Embryonic facial prominence (tissue), 1 donor: ENCODE measurements around the gene KDM7A.
"Not testable (repeated sequence)": the region's sequence is repeated elsewhere in the genome, so short reads cannot be mapped to it uniquely, and the experiment has no call there.

Experiments
- DNase-seq: peaks from one replicate; pipeline ENCODE4 v3.0.0-alpha.2; 2016; ENCODE audit errors: extremely low spot score

The KDM7A gene

DNA sequence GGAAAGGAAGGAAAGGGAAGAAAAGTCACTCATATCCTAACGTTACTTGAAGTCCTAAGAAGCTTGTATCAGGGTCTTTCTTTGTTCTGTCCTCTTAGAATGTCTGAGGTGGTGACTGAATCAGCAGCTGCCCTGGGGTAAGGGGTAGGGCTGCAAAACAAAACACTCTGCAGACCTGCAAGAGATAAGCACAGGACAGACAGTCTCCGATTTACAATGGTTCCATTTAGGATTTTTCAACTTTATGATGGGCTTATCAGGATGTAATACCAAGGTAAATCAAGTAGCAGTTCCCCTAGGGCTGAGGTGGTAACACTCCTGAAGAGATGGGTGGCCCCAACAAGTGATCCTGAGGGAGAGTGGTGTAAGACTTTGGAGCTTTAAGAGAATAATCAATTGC is 16.5 kb downstream of the KDM7A start:
- no peak for DNase-seq

DNA sequence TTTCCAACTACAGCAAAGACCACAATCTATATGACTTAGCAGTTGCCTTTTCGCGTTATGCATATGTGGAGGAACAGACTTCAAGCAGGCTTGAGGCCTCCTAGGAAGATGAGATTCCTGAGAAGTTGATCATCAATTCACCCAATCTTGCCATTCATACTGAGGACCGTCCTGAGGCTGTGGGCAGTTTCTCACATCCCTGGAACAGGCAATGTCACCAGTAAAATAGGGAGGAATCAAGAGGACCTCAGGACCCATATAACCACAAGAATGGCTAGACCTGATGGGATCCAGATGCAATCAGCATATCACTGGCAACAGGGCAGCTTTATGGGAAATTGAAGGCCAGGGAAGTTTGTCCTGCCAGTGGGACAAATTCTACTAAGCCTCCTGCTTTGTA is 17.3 kb downstream of the KDM7A start:
- no peak for DNase-seq

DNA sequence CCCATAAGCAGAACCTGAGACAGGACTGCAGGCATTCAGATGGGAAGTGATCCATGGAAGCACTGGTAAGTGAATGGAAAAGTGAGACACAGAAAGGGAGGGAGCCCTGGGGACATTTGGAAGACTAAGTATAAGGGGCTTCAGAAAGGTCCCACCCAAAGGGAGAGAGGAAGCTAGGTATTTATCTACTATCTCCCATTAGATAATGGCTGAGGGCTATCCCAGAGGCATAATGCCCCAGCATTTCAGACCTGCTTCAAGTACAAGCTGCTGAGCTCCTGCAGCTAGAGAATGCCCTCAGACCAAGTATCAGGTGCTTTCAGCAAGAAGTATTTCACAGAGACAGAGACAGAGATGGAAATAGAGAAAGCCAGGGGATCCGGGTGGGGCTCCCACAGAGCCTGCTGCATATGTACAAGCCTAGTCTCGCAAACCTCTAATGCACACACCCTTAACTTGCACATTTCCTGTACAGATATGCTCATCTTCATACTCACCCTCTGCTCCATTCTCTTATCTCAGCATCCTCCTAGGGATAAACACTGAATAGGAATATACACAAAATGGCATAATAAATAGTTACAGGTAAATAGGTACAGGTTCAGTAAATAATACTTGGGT is 20.2 kb downstream of the KDM7A start:
- DNase-seq: no peak

DNA sequence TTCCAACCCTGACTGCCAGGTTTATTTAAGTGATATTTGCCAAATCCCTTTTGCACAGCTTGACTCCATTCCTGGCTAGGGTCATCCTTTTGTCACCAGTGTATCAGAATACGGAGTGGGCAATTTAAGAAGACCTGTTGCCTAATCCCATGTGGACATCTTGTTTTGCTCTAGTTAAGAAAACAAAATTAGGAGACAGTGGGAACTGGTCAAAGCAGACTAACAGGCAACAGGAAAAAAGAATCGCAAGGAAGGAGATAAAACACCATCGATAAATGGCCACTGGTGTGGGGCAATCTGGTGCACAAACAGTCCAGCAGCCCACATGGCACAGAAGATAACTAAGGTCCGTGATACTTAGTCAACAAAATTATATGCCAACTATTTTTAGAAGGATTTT is 21.4 kb downstream of the KDM7A start:
- DNase-seq: no peak

DNA sequence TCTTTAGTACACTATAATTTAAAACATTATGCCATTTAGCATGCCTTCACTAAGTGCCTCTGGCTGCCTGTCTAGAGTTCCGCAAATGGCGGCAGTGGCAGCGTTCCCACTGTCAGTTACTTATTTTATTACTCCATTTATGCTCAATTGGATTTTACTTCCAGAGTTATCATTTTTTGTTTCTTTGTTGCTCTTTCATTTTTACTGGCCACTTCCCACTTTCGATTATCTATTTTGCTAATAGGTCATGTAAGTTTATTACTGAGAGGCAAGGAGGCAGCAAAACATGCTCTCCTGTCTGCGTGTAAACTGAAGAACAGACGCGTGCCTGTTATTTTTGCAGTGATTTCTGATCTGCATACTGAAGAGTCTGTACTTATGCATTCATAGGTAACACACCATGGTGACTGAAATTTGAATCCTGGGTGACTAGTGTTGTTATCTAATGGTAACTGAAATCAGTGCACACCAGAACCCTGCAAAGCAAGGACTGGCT is 23.1 kb downstream of the KDM7A start:
- DNase-seq: no peak

DNA sequence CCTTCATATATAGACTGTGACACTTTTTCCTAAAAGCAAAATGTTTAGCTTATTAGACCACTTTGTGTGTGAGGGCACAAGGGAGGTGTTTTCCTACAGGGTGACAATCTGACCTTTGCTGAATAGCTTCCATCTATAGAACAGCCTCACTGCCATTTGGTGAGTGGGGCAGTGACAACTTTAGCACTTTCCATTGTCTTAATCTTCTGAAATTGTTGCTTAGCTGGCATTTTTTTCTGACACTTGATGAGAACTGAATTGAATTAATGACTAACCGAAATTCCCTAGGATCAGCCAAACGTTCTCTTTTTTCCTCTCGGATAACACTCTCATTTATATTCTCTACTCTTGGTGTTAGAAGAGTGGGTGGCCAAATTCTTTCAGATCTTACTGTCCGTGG is 30.2 kb downstream of the KDM7A start:
- DNase-seq: no peak

DNA sequence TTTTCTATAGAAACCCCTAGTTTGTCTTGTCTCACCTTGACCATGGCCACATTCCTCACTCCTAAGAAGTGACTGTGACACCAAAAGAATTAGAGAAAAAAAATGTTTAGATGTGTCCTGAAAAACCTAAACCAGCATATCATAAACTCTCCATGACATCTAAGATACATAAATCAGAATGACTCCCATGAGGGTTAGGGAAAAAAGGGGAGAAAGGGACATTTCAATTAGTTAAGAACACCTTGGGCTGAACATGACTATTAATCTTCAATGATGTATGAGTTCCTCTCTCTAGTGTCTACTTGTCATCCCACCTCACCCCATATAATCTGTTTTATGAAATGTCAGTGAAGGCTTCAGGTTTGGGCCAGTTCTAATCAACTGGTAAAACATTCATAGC is 31.1 kb downstream of the KDM7A start:
- no peak for DNase-seq

DNA sequence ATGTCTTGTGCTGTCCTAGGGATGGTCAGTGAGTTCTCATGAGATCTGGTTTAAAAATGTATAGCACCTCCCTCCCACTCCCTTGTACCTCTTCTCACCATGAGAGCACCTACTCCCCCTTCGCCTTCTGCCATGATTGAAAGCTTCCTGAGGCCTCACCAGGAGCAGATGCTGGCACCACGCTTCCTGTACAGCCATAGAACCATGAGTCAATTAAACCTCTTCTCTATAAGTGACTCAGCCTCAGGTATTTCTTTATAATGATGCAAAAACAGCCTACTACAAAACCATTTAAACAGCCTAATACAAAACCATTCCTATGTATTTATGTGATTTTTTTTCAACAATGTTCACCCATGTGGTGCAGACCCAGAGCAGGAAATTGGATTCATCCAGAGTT is 32.0 kb downstream of the KDM7A start:
- no peak for DNase-seq

DNA sequence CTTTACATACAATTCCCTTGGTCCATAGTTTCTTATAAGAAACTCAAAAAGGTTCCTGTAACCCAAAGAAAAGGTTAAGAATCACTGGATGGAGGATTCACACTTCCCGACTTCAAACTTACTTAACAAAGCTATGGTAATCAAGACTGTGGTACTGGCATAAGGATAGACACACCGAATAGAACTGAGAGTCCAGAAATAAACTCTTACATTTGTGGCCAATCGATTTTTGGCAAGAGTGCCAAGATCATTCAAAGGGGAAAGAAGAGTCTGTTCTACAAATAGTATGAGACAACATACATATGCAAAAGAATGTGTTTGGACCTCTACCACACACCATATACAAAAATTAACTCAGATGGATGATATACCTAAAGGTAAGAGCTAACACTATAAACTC is 32.8 kb downstream of the KDM7A start:
- DNase-seq: no peak

DNA sequence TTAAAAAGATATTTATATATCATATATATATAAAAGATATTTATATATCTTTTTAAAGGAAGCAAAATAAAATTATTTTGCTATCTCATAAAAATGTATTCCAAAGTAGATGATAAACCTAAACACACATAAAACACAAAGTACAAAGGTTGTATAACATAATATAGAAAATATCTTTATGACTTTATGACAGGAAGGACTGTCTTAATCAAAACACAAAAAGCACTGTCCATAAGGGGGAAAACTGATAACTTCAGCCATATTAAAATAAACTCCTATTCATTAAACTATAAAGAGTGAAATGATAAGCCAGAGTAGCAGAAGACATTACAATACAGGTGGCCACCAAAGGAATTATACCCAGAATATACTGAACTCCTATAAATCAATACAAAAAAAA is 34.8 kb downstream of the KDM7A start:
- DNase-seq: no peak

DNA sequence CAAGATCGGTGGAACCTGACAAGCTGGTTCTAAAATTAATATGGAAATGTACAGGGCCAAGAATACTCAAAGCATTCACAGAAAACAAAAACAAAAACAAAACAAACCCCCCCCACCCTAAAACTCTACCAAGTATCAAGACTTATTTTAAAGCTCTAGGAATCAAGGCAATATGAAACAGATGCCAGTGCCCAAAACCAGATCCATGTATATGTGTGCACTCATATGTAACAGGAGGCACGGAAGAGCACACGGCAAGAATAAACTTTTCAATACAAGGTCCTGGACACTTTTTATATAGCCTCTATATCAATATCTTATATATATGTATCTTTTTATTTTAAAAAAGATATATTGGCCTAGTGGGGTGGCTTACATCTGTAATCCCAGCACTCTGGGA is 35.5 kb downstream of the KDM7A start:
- no peak for DNase-seq

DNA sequence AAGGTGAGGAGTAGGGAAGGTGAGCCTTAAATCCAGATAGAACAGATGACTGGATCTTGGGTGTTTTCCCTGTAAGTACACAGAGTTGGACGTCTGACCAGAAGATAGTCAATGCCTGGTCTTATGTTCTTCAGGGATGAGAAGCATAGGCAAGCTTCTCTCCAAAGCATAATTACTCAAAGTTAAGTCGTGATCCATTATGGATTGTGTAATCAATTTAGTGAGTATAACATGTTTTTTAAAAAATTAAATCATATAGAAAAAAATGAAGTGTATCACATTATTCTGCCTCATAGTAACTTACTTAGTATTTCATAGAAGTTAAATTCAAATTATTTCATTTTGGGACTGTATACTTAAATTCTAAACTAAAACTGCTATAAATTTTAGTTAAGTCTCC is 39.7 kb downstream of the KDM7A start:
- DNase-seq: no peak

DNA sequence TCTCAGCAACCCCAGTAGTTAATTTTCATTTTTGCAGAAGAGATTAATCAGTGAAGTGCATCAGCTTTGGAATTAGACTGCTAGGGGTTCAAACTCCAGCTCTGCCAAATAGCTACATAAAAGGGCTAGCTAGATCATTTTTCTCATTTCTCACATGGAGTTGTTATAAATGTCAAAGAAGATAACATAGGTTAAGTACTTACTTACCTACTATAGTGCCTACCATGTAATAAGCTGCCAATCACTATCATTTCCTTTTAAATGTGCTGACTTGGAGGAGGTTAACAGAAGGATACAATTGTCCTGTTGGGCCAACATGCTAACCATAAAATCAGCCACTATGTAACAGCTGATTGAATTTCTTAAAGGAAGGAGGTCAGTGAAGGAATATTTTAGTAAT is 40.7 kb downstream of the KDM7A start:
- no peak for DNase-seq

DNA sequence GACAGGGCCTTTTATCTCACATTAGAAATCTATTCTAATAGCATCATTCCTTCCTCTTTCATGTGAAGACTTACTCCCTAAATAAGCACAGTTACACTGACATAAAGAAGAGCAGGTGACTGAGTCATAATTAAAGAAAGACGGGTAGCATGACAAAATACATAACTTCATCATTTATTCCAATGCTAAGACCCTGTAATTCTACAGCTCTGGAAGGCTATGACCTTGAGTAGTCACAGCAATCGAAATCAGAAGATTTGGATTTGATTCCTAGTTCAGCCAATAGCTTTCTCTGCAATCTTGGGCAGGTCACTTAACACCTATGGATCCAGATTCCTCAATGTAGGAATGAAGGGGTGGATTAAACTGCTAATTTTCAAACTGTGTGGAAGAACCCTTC is 42.7 kb downstream of the KDM7A start:
- no peak for DNase-seq

DNA sequence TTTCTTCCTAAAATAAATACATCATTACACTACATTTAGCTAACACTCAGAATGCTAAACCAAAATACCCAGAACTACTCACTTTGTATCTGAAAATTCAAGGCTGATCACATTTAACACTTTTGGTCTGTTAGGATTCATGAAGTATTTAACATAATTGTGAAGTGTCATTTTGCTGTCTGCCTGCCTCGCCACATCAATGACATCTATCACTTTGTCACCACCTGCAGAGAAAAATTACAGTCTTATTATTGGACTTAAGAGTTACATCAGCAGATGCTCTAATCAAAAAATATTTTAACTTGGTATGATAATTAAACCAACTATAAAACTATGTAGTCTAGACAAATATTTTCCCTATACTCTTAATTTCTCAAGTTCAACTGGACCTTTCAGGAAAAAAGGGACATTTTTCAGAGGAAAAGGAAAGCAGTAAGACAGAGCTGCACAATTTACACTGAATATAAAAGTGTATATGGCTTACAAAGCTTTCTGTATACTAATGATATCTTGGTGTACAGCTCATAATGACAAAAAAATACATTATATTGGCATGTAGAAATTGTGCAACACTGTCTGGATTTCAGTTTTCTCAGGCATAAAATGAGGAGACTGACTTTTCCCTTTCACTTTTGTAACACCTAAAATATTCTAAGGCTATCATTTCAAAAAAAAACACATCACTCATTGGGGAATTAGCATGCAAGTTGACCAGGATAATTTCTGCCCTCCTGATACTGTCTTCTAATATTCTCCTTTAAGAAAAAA is 49.2 kb downstream of the KDM7A start:
- DNase-seq: no peak

DNA sequence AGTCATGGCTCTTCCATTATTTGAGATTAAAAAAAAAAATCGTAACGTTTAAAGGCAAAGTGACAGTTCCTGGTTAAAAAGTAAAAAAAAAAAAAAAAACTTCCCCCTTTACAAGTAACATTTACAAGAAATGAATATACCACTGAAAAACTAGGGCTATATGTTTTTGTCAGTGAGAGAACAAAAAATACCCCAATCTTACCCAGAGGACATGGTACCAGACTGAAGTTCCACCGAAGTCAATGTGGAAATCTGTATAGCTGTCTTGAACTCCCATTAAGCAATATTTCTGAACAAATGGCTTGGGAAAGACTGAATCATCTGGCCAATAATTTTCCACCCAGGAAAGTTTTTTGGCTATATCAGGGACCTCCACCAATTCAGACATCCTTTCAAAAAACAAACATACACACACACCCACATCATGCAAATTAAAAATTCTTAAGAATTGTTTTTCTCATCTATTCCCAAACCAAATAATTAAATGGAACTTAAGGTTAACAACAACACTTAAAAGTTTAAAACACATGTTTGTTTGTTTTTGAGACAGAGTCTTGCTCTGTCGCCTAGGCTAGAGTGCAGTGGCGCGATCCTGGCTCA is 50.2 kb downstream of the KDM7A start:
- DNase-seq: no peak

DNA sequence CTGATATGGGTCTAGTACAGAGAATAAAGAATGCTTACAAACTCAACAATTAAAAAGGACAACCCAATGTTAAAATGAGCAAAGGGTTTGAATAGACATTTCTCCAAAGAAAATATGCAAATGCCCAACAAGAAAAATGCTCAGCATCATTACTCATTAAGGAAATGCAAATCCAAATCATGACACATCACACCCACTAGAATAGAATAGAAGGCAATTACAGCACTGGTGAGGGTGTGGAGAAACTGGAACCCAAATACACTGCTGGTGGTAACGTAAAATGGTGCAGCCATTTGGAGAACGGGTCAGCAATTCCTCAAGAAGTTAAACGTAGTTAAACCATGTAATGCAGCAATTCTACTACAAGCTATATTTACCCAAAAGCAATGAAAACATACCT is 53.8 kb downstream of the KDM7A start:
- no peak for DNase-seq

DNA sequence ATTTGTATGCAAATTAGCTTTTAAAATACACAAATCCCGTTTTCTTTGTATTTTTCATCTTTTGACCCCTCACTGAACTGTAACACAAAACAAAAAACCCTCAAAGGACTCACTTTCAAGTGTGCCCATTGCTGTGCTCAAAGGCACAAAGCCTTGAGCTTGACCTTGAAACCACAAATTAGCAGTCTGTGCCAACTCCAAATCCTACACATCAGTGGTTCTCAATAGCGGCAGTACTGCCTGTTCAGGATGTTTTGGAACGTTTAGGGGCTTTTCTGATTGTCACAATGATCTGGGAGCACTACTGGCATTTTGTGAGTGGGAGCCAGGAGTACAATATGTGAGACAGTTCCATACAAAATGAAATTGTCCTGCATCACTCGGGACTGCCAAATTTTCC is 55.5 kb downstream of the KDM7A start:
- DNase-seq: no peak

DNA sequence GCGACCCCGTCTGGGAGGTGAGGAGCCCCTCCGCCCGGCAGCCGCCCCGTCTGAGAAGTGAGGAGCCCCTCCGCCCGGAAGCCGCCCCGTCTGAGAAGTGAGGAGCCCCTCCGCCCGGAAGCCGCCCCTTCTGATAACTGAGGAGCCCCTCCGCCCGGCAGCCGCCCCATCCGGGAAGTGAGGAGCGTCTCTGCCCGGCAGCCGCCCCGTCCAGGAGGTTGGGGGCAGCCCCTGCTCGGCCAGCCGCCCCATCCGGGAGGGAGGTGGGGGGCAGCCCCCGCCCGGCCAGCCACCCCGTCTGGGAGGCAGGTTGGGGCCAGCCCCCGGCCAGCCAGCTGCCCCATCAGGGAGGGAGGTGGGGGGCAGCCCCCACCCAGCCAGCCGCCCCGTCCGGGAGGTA is 62.0 kb downstream of the KDM7A start:
- not testable (repeated sequence) for DNase-seq

DNA sequence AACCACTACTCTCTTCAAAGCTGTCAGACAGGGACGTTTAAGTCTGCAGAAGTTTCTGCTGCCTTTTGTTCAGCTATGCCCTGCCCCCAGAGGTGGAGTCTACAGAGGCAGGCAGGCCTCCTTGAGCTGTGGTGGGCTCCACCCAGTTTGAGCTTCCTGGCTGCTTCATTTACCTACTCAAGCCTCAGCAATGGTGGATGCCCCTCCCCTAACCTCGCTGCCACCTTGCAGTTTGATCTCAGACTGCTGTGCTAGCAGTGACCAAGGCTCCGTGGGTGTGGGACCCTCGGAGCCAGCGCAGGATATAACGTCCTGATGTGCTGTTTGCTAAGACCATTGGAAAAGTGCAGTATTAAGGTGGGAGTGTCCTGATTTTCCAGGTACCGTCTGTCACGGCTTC is 68.0 kb downstream of the KDM7A start:
- not testable (repeated sequence) for DNase-seq

DNA sequence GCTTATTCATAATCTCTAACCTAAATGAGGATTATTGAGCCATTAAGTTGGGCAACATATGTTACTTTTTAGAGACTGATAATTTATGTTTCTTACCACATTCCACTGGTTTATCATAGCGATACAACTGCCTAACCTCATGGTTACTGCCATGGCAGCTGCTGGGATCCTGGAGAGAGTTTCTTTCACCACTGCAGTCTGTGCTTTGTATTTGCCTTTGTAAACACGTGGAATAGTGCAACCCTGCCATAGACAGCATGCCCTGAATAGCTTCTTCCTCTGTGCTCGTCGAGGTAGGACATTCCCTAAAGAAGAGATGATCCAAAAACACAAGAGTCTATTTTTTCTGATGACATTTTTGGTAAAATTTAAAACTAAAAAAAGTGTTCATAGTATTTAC is 80.3 kb downstream of the KDM7A start:
- no peak for DNase-seq

DNA sequence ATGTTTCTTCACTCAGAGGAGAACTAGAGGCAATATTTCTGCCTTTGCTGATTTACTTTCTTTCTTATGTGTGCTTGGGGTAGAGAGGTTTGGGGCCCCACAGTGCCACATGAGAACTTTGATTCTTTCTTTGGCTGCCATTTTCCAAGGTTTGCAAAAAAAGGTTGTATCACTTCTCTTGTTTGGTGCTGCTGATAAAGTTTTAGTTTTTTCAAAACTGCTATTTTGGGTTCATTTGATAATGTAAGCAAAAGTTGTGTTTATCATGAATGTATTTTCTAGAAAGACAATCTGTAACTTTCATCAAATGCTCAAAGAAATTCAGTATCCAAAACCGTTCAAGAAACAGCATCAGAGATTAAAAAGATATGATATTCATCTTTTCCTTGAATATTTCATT is 83.4 kb downstream of the KDM7A start:
- DNase-seq: no peak

DNA sequence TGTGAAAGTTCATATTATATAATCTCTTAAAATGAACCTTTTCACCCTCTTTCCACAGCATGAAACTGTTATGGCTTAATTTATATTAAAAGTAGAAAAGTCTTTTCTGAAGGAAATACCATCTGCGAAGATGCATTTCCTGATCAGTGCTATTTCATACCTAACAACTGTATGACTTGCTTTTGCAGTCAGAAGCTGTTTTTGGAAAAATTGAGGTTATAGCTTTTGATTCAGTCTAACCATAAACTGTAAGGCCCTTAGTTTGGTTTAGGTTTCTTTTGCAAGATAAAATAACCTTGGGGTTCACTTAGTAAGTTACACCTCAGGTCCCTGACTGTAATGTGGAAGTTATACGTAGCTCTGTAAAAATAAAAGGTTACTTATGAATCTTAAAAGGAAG is 91.3 kb downstream of the KDM7A start:
- DNase-seq: no peak
